Measurements from ENCODE around the gene SNX22. TPM values are rescaled to one million over a fixed set of nuclear protein-coding genes. Genes with fewer than 3 reads are reported as not detected.
A peak's percentile ranks its signal among the peaks of the same experiment; 100 is the strongest.

SNX22 gene
- total and polyA plus RNA-seq, 4 donors: 2.2 to 37.4 (median 3.1) TPM

GRCh38 chr15:64164436-64164835 lies 12.9 kb downstream of the SNX22 start:
- no peak for DNase-seq (ENCODE audit: low spot score)
- H3K27me3 ChIP-seq (ENCODE audit: control insufficient read depth in 4 of 4, insufficient read depth in 4 of 4, low read length in 3 of 4): no peaks in the 10 kb centered on the region
- no peak overlapping the region for H3K9ac ChIP-seq (ENCODE audit: low read depth in 1 of 2, low read length in 2 of 2)
- H3K4me3 ChIP-seq (ENCODE audit: low read depth in 1 of 3, low read length in 3 of 3): no peak overlapping the region
- TF ChIP-seq ATF3 (IDR thresholded peaks at IDR 0.05) (no peak), NR2F2 (IDR thresholded peaks at IDR 0.05) (no peak), CTCF (IDR thresholded peaks at IDR 0.05; ENCODE audit: low read depth, low read length, missing input control) (no peak), HNF4A (conservative IDR thresholded peaks at IDR 0.05) (no peak), ZBTB33 (IDR thresholded peaks at IDR 0.05) (no peak), GABPA (IDR thresholded peaks at IDR 0.05 in 1 of 2, conservative IDR thresholded peaks at IDR 0.05 in 1 of 2) (no peak)
- no peaks in the 10 kb centered on the region for H3K9me3 ChIP-seq (ENCODE audit: control insufficient read depth in 4 of 4, low read length in 3 of 4)
- H3K36me3 ChIP-seq (ENCODE audit: control insufficient read depth in 4 of 4, insufficient read depth in 3 of 4, low read depth in 1 of 4, low read length in 3 of 4): peaks cover 8 to 10% (median 9%) of the 10 kb centered on the region in 4 donors
- peaks cover 3 to 33% (median 21%) of the 10 kb centered on the region in 4 donors for H3K4me1 ChIP-seq (ENCODE audit: control insufficient read depth in 4 of 4, insufficient read depth in 4 of 4, low read length in 3 of 4)
- 83% methylated on average over 4 of the region's 4 CpGs for WGBS
- peak overlapping the region; percentile 78 to 88 for H3K27ac ChIP-seq (ENCODE audit: low read depth in 1 of 2, low read length in 2 of 2)

- no peak for DNase-seq (ENCODE audit: low spot score)
- no peak overlapping the region for H3K27ac ChIP-seq (ENCODE audit: low read depth in 1 of 2, low read length in 2 of 2)
Measured at GRCh38 chr15:64166102-64166890, 14.8 kb downstream of the SNX22 start.

More at GRCh38 chr15:64166102-64166890, 14.8 kb downstream of the SNX22 start:
- no peak overlapping the region for H3K4me3 ChIP-seq (ENCODE audit: low read depth in 1 of 3, low read length in 3 of 3)
- no peak for TF ChIP-seq FOXA1 (IDR thresholded peaks at IDR 0.05)
- TF ChIP-seq FOXA2 (IDR thresholded peaks at IDR 0.05): no peak
- TF ChIP-seq NR2F2 (IDR thresholded peaks at IDR 0.05): no peak
- TF ChIP-seq GABPA (IDR thresholded peaks at IDR 0.05 in 1 of 2, conservative IDR thresholded peaks at IDR 0.05 in 1 of 2): no peak
- TF ChIP-seq HNF4A (conservative IDR thresholded peaks at IDR 0.05): no peak
- TF ChIP-seq EGR1 (IDR thresholded peaks at IDR 0.05; ENCODE audit: low read depth in 2 of 2): no peak
- no peak for TF ChIP-seq MAX (IDR thresholded peaks at IDR 0.05)
- TF ChIP-seq JUND (IDR thresholded peaks at IDR 0.05): no peak
- TF ChIP-seq REST (IDR thresholded peaks at IDR 0.05): no peak
- TF ChIP-seq ZBTB33 (IDR thresholded peaks at IDR 0.05): no peak
- TF ChIP-seq YY1 (IDR thresholded peaks at IDR 0.05): no peak
- no peak for TF ChIP-seq SP1 (IDR thresholded peaks at IDR 0.05)
- TF ChIP-seq TAF1 (conservative IDR thresholded peaks at IDR 0.05): no peak
- no peak for TF ChIP-seq CTCF (IDR thresholded peaks at IDR 0.05; ENCODE audit: low read depth, low read length, missing input control)
- no peak for TF ChIP-seq RXRA (IDR thresholded peaks at IDR 0.05)
- TF ChIP-seq RAD21 (IDR thresholded peaks at IDR 0.05): no peak
- TF ChIP-seq HNF4G (IDR thresholded peaks at IDR 0.05): no peak
- TF ChIP-seq ATF3 (IDR thresholded peaks at IDR 0.05): no peak
- H3K36me3 ChIP-seq (ENCODE audit: control insufficient read depth in 4 of 4, insufficient read depth in 3 of 4, low read depth in 1 of 4, low read length in 3 of 4): peaks cover 0 to 3% (median 0%) of the 10 kb centered on the region in 4 donors
- H3K9me3 ChIP-seq (ENCODE audit: control insufficient read depth in 4 of 4, low read length in 3 of 4): no peaks in the 10 kb centered on the region
- no peak overlapping the region for H3K9ac ChIP-seq (ENCODE audit: low read depth in 1 of 2, low read length in 2 of 2)
- WGBS: 96% methylated on average over 5 of the region's 5 CpGs
- H3K4me1 ChIP-seq (ENCODE audit: control insufficient read depth in 4 of 4, insufficient read depth in 4 of 4, low read length in 3 of 4): peaks cover 0 to 25% (median 14%) of the 10 kb centered on the region in 4 donors
- no peaks in the 10 kb centered on the region for H3K27me3 ChIP-seq (ENCODE audit: control insufficient read depth in 4 of 4, insufficient read depth in 4 of 4, low read length in 3 of 4)

Data from liver (tissue), 9 donors.